Uterus (tissue), 2 donors: ENCODE results near the gene SLC2A9.

Source experiments
- POLR2A ChIP-seq, 2 donors: fragments of 450-650 bp; IDR thresholded peaks; one replicate each; pipeline ENCODE4 v1.6.1; 2016; ENCODE audit warnings: antibody characterized with exemption in 2 of 2, mild to moderate bottlenecking in 1 of 2, moderate library complexity in 1 of 2
- TF ChIP-seq, protein P1 (sequence below), 4 experiments: fragments of 200-600 bp in 2 of 4; fragments of 450-650 bp in 2 of 4; sonication (generic) in 2 of 4; IDR thresholded peaks; one replicate each; pipeline ENCODE4 v1.5.1; 2016 to 2019; ENCODE audit warnings: antibody characterized with exemption in 4 of 4, mild to moderate bottlenecking in 2 of 4, moderate library complexity in 1 of 4

DNA sequence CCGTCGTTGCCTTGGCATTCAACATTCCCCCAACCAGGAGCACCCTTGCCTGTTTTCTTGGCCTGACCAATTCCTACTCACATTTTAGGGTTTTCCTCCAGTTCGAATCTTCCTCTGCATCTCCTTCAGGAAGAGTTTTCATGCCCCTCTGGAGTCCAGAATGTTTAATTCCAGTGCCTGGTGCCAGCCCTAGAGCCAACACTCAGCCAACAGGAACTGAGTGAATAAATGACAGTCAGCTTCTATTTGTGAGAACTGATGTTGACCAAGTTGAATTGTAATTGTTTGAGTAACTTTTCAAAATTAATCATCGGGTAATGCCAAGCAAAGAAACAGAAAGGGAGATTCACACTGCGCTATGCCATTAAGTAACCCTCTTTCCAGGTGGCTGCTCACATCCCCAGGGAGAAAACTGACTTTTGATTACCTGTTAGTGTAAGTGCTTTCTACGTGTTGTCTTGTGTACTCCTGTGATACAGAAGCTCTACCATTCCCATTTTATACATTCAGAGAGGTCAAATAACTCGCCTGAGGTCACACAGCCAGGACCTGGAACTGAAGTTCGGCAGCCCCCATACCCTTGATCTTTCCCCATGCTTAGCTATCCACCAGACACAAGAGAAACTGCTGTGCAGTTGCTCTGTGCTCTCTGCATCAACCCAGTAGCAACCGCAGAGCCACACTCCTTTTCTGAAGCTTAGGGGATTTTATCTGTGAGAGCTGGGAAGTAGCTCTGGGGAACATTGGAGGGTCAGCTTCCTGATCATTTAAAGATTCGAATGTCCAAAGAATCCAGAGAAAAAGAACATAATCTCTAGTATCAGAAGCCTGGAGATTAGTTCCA is 19.0 kb upstream of the SLC2A9 start:
- no peak for TF ChIP-seq POLR2A (IDR thresholded peaks at IDR 0.05)
- TF ChIP-seq, protein P1, sequence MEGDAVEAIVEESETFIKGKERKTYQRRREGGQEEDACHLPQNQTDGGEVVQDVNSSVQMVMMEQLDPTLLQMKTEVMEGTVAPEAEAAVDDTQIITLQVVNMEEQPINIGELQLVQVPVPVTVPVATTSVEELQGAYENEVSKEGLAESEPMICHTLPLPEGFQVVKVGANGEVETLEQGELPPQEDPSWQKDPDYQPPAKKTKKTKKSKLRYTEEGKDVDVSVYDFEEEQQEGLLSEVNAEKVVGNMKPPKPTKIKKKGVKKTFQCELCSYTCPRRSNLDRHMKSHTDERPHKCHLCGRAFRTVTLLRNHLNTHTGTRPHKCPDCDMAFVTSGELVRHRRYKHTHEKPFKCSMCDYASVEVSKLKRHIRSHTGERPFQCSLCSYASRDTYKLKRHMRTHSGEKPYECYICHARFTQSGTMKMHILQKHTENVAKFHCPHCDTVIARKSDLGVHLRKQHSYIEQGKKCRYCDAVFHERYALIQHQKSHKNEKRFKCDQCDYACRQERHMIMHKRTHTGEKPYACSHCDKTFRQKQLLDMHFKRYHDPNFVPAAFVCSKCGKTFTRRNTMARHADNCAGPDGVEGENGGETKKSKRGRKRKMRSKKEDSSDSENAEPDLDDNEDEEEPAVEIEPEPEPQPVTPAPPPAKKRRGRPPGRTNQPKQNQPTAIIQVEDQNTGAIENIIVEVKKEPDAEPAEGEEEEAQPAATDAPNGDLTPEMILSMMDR (IDR thresholded peaks at IDR 0.05), result no peak
